Tibial artery (tissue), 4 donors: Measurements from ENCODE around the gene LTBP2.

Source experiments
- DNase-seq, 2 donors: peaks; one replicate each; pipeline ENCODE4 v3.0.0-alpha.2; 2019
- H3K27ac ChIP-seq, 2 donors: fragments of 200-600 bp; sonication (generic) in 1 of 2; 1 replicate in 1 of 2; 2 replicates in 1 of 2; pipeline ENCODE4 v1.5.1; 2018 to 2019; ENCODE audit warnings: mild to moderate bottlenecking in 1 of 2
- H3K27me3 ChIP-seq, 2 donors: fragments of 200-600 bp; sonication (generic) in 1 of 2; one replicate each; pipeline versions ENCODE4 v1.5.1 to v1.6.0; 2016 to 2019
- H3K36me3 ChIP-seq, 3 donors: fragments of 200-600 bp; sonication (generic) in 2 of 3; one replicate each; pipeline ENCODE4 v1.5.1; 2016 to 2019; ENCODE audit warnings: mild to moderate bottlenecking in 2 of 3
- H3K4me1 ChIP-seq, 4 donors: fragments of 200-600 bp; sonication (generic) in 2 of 4; 1 replicate in 3 of 4; 2 replicates in 1 of 4; pipeline ENCODE4 v1.5.1; 2016 to 2019
- H3K4me3 ChIP-seq, 2 donors: fragments of 200-600 bp; sonication (generic) in 1 of 2; 1 replicate in 1 of 2; 2 replicates in 1 of 2; pipeline ENCODE4 v1.5.1; 2018 to 2019; ENCODE audit warnings: mild to moderate bottlenecking in 2 of 2
- H3K9me3 ChIP-seq, 3 donors: fragments of 200-600 bp; sonication (generic) in 1 of 3; one replicate each; pipeline ENCODE4 v1.5.1; 2016 to 2019
- intact Hi-C: fragments of 100-400 bp; cut with DNase I; formaldehyde crosslinking; loops from one replicate; pipeline ENCODE4 v1.15.0; 2023; ENCODE audit warnings: low total_unique reads
- TF ChIP-seq, protein P1 (sequence below), 2 experiments: fragments of 200-600 bp in 1 of 2; fragments of 450-650 bp in 1 of 2; IDR thresholded peaks; one replicate each; pipeline ENCODE4 v1.5.1; 2017 to 2019; ENCODE audit warnings: antibody characterized with exemption in 2 of 2, mild to moderate bottlenecking in 1 of 2, moderate library complexity in 1 of 2

LTBP2 gene

GRCh38 chr14:74567219-74567618, 44.8 kb downstream of the LTBP2 start:
- Histone ChIP-seq H3K36me3 (no peaks in the 10 kb centered on the region), H3K9me3 (no peaks in the 10 kb centered on the region), H3K4me3 (no peak overlapping the region), H3K4me1 (peaks cover 4 to 95% (median 77%) of the 10 kb centered on the region in 4 donors), H3K27me3 (no peaks in the 10 kb centered on the region), H3K27ac (peak overlapping the region; percentile 78 to 80)
- TF ChIP-seq, protein P1, sequence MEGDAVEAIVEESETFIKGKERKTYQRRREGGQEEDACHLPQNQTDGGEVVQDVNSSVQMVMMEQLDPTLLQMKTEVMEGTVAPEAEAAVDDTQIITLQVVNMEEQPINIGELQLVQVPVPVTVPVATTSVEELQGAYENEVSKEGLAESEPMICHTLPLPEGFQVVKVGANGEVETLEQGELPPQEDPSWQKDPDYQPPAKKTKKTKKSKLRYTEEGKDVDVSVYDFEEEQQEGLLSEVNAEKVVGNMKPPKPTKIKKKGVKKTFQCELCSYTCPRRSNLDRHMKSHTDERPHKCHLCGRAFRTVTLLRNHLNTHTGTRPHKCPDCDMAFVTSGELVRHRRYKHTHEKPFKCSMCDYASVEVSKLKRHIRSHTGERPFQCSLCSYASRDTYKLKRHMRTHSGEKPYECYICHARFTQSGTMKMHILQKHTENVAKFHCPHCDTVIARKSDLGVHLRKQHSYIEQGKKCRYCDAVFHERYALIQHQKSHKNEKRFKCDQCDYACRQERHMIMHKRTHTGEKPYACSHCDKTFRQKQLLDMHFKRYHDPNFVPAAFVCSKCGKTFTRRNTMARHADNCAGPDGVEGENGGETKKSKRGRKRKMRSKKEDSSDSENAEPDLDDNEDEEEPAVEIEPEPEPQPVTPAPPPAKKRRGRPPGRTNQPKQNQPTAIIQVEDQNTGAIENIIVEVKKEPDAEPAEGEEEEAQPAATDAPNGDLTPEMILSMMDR (IDR thresholded peaks at IDR 0.05), result no peak
- intact Hi-C loops, result no loop called here
- DNase-seq, result no peak

DNA sequence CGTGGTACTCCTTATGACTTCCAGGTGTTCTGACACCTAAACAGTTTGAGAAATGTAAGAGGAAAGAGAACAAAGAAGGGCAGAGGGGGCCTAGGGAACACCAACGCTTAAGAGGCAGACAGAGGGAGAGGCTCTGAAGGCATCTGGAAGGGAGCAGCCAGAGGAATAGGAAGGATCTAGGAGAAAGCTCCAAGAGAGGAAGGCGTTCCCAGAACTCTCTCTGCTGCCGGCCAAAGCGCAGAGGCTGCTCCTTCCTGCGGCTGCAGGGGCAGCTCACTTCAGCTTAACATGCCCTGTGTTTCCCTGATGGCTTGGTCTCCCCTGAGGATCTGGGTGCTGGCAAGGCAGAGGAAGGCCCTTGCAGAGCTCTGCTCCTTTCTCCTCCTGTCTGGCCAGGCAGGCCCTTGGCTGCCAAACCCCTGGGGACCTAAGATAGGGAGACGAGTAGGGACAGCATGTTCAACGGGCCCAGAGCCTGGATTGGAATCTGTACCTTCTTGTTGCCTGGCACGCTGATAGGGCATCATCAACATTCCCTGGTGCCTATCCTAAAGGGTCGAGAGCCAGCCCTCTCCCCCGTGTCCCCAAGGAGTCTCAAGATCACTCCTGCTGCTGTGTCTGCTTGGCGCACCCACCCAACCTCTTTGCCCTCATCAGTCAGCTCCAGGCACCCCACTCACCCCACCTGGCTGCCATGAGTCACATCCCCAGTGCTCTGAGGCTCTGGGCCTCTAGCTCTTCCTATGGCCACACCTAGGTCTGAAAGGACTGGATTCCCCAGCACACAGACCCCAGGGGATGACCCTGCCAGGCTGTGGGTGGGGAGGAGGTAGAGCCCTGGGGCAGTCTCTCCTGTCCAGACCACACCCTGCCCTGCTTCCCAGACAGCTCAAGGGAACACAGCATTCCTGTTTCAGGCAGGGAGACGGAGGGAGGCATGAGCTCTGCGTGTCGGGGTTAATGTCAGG, 45.6 kb downstream of the LTBP2 start:
- peak overlapping the region; percentile 78 to 80 for H3K27ac ChIP-seq
- peaks cover 4 to 92% (median 73%) of the 10 kb centered on the region in 4 donors for H3K4me1 ChIP-seq
- no peaks in the 10 kb centered on the region for H3K9me3 ChIP-seq
- no peak for DNase-seq
- H3K27me3 ChIP-seq, result no peaks in the 10 kb centered on the region
- H3K36me3 ChIP-seq, result no peaks in the 10 kb centered on the region
- TF ChIP-seq, protein P1 (IDR thresholded peaks at IDR 0.05), result no peak
- no peak overlapping the region for H3K4me3 ChIP-seq
- intact Hi-C loops, result no loop called here

DNA sequence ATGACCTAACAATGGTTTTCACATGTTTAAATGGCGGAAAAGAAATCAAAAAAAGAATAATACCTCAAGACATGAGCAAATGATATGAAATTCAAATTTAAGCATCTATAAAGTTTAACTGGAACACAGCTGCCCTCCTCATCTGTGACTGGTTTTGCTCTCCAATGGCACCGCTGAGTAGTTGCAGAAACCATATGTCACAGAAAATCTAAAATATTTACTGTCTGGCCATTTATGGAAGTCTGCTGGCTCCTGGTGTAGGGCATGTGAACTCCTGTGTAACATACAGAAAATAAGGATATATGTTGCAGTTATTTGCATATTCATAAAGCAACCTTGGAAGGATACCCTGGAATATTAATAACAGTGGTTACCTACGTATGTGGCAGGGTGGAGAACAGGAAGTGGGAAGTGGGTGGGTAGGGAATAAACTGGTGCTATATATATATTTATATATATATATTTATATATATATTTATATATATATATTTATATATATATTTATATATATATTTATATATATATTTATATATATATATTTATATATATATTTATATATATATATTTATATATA, 48.4 kb downstream of the LTBP2 start:
- TF ChIP-seq, protein P1 (IDR thresholded peaks at IDR 0.05), result no peak
- no peak for DNase-seq
- Histone ChIP-seq H3K4me1 (peaks cover 0 to 81% (median 51%) of the 10 kb centered on the region in 4 donors), H3K27ac (peak overlapping the region; percentile 18 to 38), H3K36me3 (no peaks in the 10 kb centered on the region), H3K9me3 (no peaks in the 10 kb centered on the region), H3K4me3 (peak overlapping the region in 1 of 2 donors; percentile 3), H3K27me3 (no peaks in the 10 kb centered on the region)
- intact Hi-C loops, result no loop called here

- DNase-seq, result no peak
- intact Hi-C loops, result no loop called here
These were observed 48.8 kb downstream of the LTBP2 start for GRCh38 chr14:74563233-74563585.

GRCh38 chr14:74562515-74563232, 49.4 kb downstream of the LTBP2 start:
- intact Hi-C loops, result no loop called here
- no peaks in the 10 kb centered on the region for H3K9me3 ChIP-seq
- no peaks in the 10 kb centered on the region for H3K36me3 ChIP-seq
- TF ChIP-seq, protein P1 (IDR thresholded peaks at IDR 0.05), result no peak
- no peaks in the 10 kb centered on the region for H3K27me3 ChIP-seq
- DNase-seq, result no peak
- H3K4me3 ChIP-seq, result peak overlapping the region in 1 of 2 donors; percentile 3
- H3K4me1 ChIP-seq, result peaks cover 0 to 81% (median 41%) of the 10 kb centered on the region in 4 donors
- peak overlapping the region; percentile 18 to 38 for H3K27ac ChIP-seq

More at GRCh38 chr14:74563233-74563585, 48.8 kb downstream of the LTBP2 start:
- Histone ChIP-seq H3K4me3 (peak overlapping the region in 1 of 2 donors; percentile 3), H3K36me3 (no peaks in the 10 kb centered on the region), H3K27ac (peak overlapping the region; percentile 18 to 38), H3K4me1 (peaks cover 0 to 81% (median 47%) of the 10 kb centered on the region in 4 donors), H3K9me3 (no peaks in the 10 kb centered on the region), H3K27me3 (no peaks in the 10 kb centered on the region)
- TF ChIP-seq, protein P1 (IDR thresholded peaks at IDR 0.05), result no peak
